Astrocyte of the spinal cord (primary cell): ENCODE results near the gene THUMPD3.

Source experiments
- DNase-seq: peaks from one replicate; pipeline ENCODE4 v3.0.0; 2011; ENCODE audit warnings: low read depth, low spot score
- H3K4me3 ChIP-seq: 2 replicates; pipeline ENCODE4 v1.5.1; 2011; ENCODE audit warnings: low read depth, mild to moderate bottlenecking, low read length, moderate library complexity
- in situ Hi-C: cut with HindIII; loops from 2 replicates; pipeline ENCODE4 v1.10.0; 2017; ENCODE audit warnings: low sequenced_read_pairs
- TF ChIP-seq, protein P1 (sequence below): IDR thresholded peaks from 2 replicates; pipeline ENCODE4 v1.5.1; 2012; ENCODE audit warnings: low read depth, mild to moderate bottlenecking, low read length, inconsistent platforms

The THUMPD3 gene

DNA sequence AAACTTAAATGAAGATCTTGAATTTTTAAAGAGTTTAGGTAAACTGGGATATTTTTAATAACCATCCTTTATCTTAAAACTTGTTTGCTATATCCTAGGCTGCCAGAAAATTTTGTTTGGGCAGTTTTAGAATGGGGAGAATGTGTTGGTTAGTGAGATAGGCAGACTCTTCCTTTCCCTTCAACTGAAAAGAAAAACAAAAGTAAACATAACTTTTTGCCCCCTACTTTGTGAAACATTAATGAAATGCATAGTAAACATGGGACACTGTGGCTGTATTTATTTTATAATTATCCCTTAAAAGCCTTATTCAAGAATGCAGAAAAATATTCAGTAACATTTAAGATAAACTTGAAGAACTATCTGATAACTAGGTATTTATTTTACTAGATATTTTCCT lies 65.6 kb downstream of the THUMPD3 start:
- no peak for DNase-seq
- in situ Hi-C loops: no loop called here
- H3K4me3 ChIP-seq: no peak overlapping the region
- TF ChIP-seq, protein P1, sequence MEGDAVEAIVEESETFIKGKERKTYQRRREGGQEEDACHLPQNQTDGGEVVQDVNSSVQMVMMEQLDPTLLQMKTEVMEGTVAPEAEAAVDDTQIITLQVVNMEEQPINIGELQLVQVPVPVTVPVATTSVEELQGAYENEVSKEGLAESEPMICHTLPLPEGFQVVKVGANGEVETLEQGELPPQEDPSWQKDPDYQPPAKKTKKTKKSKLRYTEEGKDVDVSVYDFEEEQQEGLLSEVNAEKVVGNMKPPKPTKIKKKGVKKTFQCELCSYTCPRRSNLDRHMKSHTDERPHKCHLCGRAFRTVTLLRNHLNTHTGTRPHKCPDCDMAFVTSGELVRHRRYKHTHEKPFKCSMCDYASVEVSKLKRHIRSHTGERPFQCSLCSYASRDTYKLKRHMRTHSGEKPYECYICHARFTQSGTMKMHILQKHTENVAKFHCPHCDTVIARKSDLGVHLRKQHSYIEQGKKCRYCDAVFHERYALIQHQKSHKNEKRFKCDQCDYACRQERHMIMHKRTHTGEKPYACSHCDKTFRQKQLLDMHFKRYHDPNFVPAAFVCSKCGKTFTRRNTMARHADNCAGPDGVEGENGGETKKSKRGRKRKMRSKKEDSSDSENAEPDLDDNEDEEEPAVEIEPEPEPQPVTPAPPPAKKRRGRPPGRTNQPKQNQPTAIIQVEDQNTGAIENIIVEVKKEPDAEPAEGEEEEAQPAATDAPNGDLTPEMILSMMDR: no peak

GRCh38 chr3:9430733-9431132 lies 67.9 kb downstream of the THUMPD3 start:
- in situ Hi-C loops: no loop called here
- TF ChIP-seq, protein P1: no peak
- H3K4me3 ChIP-seq: no peak overlapping the region
- no peak for DNase-seq

GRCh38 chr3:9433627-9434521 lies 71.0 kb downstream of the THUMPD3 start:
- TF ChIP-seq, protein P1: no peak
- no peak for DNase-seq
- in situ Hi-C loops: no loop called here
- no peak overlapping the region for H3K4me3 ChIP-seq

DNA sequence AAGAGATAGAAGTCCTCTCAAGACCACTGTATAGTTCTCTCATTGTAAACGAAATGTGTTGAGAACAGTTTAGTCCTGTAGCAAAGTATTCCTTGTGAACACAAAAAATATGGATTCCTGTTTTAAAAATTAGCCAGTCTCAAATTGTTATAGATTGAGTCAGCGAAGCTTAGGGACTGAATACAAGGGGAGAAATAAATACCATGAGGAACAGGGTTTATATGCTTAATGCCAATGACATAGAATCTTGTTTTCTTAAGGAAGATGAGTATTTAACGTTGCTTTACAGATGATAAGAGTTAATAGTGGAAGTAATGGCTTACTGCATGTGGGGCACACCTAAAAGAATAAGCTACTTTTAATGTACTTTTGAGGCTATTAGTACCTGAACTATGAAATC lies 72.5 kb downstream of the THUMPD3 start:
- no peak overlapping the region for H3K4me3 ChIP-seq
- DNase-seq: no peak
- TF ChIP-seq, protein P1: no peak
- in situ Hi-C loops: no loop called here
